ENCODE measurements around the gene MARF1.

DNA sequence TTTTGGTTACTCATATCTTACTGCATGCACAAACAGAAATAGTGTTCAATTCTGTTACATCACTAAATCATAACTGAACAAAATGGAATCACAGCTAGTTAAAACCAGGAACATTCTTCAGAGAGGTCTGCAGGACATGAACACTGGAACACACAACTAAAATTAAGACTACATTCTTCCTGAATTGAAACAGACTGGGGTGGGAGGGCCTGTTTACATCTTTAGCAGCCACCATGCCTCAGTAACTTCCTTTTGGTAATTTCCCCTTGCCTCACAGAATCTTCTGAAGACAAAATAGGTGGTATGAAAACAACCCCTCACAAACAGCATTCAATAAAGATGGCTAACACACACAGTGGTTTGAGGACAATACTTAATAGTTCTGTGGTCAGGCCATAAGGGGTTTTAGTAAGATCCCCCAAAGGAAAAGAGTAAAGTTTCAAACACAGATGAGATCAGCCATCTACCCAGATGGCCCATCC, 6.5 kb downstream of the MARF1 start:
- TF ChIP-seq, protein P1, sequence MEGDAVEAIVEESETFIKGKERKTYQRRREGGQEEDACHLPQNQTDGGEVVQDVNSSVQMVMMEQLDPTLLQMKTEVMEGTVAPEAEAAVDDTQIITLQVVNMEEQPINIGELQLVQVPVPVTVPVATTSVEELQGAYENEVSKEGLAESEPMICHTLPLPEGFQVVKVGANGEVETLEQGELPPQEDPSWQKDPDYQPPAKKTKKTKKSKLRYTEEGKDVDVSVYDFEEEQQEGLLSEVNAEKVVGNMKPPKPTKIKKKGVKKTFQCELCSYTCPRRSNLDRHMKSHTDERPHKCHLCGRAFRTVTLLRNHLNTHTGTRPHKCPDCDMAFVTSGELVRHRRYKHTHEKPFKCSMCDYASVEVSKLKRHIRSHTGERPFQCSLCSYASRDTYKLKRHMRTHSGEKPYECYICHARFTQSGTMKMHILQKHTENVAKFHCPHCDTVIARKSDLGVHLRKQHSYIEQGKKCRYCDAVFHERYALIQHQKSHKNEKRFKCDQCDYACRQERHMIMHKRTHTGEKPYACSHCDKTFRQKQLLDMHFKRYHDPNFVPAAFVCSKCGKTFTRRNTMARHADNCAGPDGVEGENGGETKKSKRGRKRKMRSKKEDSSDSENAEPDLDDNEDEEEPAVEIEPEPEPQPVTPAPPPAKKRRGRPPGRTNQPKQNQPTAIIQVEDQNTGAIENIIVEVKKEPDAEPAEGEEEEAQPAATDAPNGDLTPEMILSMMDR (IDR thresholded peaks at IDR 0.05): no peak
- no peak for TF ChIP-seq POLR2A (IDR thresholded peaks at IDR 0.05)
